GM12873 (cell line): ENCODE measurements around the gene KCNH2.

Experiments
- CTCF ChIP-seq: IDR thresholded peaks from 2 replicates; pipeline ENCODE4 v1.5.1; 2012; ENCODE audit warnings: low read depth, mild to moderate bottlenecking, moderate library complexity, low read length, control low read depth; ENCODE audit not compliant: insufficient read depth; ENCODE audit errors: missing control alignments

Gene KCNH2

GRCh38 chr7:150939466-150939865 lies 38.7 kb downstream of the KCNH2 start:
- TF ChIP-seq CTCF = no peak

- TF ChIP-seq CTCF = no peak
Measured at GRCh38 chr7:150939052-150939451, 39.1 kb downstream of the KCNH2 start.

GRCh38 chr7:150938566-150938965 lies 39.6 kb downstream of the KCNH2 start:
- TF ChIP-seq CTCF = no peak

GRCh38 chr7:150937848-150938561 lies 40.1 kb downstream of the KCNH2 start:
- TF ChIP-seq CTCF = no peak

GRCh38 chr7:150936018-150936417 lies 42.1 kb downstream of the KCNH2 start:
- no peak for TF ChIP-seq CTCF

- TF ChIP-seq CTCF = no peak
Measured at GRCh38 chr7:150935149-150935548, 43.0 kb downstream of the KCNH2 start.

GRCh38 chr7:150934045-150934766 lies 43.9 kb downstream of the KCNH2 start:
- no peak for TF ChIP-seq CTCF
